ENCODE data around the gene LRRIQ4.

The LRRIQ4 gene

GRCh38 chr3:169863458-169863899 is 50.8 kb downstream of the LRRIQ4 start:
- no peak for DNase-seq

DNA sequence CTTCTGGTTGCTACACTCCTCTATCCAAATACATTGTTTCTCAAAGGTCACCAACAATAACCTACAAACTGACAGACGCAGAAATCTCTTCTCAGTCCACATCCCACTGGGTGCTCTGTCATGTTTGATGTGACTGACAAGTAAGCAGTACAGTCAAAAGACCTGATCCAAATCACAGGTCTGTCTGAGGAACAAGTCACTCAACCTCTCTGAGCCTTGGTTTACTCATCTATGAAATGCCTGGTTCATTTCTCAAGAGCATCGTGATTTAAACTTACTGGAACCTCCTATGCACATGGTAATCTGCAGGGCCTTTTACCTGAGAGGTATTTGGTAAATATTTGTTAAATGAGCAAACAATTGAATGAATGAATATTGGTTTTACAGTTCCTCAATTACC is 51.6 kb downstream of the LRRIQ4 start:
- DNase-seq, result no peak

GRCh38 chr3:169865176-169865767 is 52.6 kb downstream of the LRRIQ4 start:
- no peak for DNase-seq

DNA sequence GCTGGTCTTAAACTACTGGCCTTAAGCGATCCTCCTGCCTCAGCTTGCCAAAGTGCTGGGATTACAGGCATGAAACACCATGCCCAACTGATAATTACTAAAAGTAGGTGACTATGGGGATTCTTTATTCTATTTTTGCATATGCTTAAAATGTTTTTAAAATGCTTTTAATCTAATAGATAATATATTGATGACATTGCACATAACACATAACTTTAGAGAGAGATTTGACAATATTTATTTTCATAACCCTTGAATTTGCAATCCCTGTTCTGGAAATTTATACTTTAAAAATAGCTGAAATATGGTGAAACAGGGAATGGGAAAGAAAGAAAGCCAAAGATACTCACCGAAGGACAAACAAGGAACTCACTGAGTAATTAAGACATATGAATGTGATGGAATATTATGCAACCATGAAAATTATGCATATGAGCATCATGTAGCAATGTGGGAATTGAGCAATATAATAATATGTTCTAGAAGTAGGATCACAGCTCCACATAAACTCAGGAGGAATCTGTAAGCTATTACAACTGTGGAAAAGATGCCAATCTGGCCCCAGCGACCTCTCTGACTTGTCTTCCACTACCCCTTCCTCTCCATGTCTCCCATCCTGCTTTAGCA is 55.0 kb downstream of the LRRIQ4 start:
- no peak for DNase-seq

- no peak for DNase-seq
Observed at GRCh38 chr3:169868369-169868768, 55.7 kb downstream of the LRRIQ4 start.

DNA sequence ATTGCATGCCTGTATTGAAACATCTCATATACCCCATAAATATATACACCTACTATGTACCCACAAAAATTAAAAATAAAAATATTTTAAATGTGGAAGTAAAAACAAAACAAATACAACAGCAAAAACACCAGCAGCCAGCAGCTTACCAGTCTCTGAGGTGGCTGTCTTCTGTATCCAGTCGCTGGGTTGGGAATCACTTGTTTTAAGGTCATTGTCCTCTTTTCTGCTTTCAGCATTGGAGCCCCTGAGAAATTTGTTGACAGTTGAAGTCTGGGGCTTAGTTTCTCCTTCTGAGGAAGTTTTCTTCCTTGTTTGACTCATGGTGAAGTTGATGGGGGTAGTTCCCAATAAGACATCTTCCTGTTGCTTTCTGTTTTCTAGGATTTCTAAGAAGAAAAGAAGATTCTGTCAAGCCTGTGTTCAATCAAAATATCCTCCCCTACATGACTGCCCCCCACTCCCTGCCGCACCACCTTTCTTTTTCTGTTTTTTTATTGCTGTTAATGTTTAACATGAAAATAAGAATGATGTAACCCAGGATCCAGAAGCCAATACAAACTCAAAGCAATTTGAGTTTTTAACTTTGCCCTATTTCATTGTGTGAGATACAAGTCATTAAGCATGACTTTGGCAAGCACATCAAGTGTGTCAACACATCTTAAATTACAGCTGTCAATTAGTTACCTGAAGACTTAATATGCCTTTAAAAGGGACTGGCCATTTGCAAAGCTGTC is 57.0 kb downstream of the LRRIQ4 start, which contains the start of gene LRRC31:
LRRC31 (minus strand) TSS at position 452 of the 737 bp plus-strand sequence; CDS start at position 324, 128 bp downstream.
- DNase-seq, result no peak

DNA sequence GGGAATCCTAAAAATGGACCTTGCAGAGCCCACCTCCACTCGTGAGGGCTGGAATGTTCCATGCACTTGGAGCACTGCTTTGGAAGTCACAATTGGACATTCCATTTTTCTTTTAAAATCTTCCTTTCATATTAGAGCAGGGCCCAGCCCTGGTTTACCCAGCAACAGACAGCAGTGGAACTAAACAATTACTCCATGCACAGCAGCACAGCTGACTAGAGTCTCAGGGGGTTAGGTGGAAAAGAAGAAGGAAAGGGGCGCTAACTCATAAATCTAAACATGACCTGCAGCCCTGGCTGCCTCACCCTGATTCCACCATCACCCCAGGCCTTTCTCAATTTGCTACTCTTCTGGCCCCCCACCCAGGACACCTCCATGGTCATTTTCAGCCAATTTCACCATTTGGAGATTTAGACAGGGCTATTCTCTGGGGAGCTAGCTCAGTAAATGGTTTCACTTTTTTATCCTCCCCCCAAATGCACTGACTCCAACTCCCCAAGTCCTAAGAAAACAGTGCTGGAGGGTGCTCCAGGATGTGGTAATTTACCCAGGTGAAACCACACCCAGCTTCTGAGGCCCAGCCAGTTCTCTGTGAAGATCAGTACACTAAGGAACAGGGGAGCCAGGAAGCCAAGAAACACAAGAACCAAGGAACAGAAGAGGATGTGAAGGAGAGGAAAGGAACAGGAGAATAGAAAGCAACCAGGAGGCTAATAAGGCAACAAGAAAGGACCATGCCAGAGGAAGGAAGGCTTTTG is 58.6 kb downstream of the LRRIQ4 start:
- DNase-seq, result no peak

DNA sequence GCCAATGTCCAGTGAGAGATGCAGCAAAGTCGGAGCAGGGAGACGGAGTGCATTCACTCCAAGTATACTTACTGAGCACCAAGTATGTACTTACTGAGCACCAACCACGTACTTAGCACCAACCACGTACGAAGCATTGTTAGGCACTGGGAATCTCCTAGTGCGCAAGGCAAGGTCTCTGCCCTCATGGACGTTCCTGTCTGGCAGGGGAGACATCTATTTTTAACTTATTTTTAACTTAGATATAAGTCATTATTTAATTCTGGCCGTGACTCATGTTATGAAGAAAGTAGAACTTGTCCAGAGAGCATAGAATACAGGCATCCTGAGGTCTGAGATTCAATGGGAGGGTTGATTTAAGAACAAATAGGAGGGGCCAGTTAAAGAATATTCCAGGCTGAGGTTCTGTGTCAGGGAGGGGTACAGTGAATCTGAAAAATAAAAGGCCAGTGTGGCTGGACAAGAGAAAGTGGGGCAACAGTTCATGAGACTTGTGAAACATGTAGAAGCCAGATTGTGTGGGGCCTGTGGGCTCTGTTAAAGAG is 66.4 kb downstream of the LRRIQ4 start:
- DNase-seq, result no peak

DNA sequence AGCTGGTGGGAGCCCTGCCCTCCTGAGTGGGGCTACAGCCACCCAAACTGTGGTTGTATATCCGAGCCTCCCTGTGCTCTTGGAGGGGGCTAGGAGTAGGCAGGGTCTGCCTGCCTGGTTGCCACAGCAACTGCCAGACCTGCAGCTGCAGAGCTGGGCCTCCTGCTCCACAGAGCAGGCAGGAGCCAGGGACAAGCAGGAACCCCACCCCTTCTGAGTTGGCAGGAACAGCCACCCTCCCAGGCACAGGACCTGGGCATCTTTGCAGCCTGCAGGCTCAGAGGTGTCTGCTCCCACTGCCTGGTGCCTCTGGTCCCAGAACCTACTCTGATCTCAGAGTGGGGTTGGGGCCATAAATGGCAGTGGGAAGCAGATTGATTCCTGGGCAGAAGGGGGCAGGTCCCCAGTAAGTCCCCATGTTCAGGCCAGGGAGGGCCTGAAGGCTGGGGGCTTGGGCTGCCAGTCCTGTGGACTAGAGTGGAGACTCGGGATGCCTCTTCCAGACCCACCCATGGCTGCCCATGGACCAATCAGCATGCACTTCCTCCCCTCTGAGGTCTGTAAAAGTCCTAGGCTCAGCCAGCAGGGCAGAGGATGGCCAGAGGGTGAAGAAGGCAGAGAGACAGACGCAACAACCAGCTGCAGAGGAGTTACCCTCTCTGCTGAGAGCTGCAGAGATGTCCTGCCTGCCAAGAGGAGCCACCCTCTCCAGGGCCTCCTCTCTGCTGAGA is 67.3 kb downstream of the LRRIQ4 start:
- DNase-seq, result no peak

DNA sequence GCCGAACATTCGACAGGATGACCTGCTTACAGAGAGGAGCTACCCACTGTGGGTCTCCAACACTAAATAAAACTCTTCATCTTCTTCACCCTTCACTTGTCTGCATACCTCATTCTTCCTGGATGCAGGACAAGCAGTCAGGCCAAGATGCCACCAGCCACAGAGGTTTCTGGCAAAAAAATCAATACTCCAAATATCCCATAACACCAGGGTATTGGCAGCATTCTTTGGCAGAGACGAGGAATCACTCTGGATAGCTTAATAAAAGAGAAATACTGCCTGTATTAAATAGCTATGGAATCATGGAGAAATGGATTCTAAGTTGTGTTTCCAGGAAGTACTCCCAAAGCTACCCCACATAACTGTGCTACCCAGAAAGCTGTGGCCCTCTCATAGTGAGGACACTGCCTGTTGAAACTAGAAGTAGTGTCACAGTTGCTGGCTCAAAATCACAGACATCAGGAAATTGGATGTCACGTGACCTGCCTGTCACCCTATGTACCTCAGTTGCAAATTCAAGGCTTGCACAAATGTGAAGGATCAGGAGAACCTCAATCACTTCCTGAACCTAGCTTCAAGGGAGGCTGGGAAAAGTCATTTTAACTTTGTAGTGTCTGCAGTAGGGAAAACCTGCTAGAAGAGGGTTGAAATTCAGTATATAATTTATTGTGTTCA is 68.0 kb downstream of the LRRIQ4 start:
- no peak for DNase-seq

DNA sequence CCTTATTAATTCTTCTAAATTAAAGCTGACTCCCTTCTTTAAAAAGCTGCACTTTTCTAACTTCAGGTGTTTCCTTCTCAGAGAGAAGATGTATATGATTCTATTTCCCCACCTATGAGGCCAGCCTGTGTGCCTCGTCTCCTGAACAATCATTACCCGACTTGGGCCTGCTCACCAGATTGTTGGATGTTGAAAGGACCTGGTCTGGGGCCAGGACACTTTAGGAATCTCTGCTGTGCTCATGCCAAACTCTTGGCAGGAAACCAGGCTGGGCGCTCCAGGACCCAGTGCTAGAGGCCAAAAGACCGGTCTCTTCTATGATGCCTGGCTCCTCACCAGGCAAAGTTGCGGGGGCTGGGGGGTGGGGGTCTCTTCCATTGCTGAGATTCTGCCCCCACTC is 74.0 kb downstream of the LRRIQ4 start:
- no peak for DNase-seq
